HCT116 (cell line): ENCODE measurements around the gene FAM118B. TPM values are rescaled to one million over a fixed set of nuclear protein-coding genes. Genes with fewer than 3 reads are reported as not detected.

Source experiments
- ATAC-seq: fragments of 200-7000 bp; cut with Tn5 transposase; 2 replicates; pipeline ENCODE4 v1.9.1; 2020; ENCODE audit warnings: mild to moderate bottlenecking, moderate library complexity
- BruUV-seq: library from RNA; stranded (reverse); fragments of 400-500 nt; replicated peaks from 2 replicates; lab custom pipeline; 2021; lab: Mats Ljungman, UMichigan
- CTCF ChIA-PET: fragments of 300-600 bp; sonication (Branson Sonifier 250); formaldehyde crosslinking; loops from one replicate; lab custom pipeline; 2021; ENCODE audit warnings: antibody characterized with exemption; lab: Charles Lee
- POLR2A ChIA-PET: fragments of 300-600, 350-600 bp; sonication (Branson Sonifier 250); formaldehyde crosslinking; loops from one replicate; lab custom pipeline; 2021; ENCODE audit warnings: antibody characterized with exemption; lab: Charles Lee
- RAD21 ChIA-PET, 2 experiments: fragments of 300-600 bp; sonication (Branson Sonifier 250); formaldehyde crosslinking; loops; one replicate each; lab custom pipeline; 2023; ENCODE audit warnings: low total read pairs in 2 of 2; ENCODE audit not compliant: uncharacterized antibody in 2 of 2, unreplicated experiment in 2 of 2, low non-redundant PET in 1 of 2; lab: Charles Lee
- DNase-seq: peaks from one replicate; pipeline ENCODE4 v3.0.0-alpha.2; 2010; ENCODE audit warnings: low read depth, low spot score
- H2AFZ ChIP-seq: fragments of 200-600 bp; shearing (Covaris generic), sonication (generic); 2 replicates; pipeline ENCODE4 v1.6.1; 2017; ENCODE audit warnings: low read depth, mixed run types, mixed read lengths, antibody characterized with exemption, low read length; ENCODE audit not compliant: poor library complexity, severe bottlenecking
- H3K27ac ChIP-seq: 2 replicates; pipeline ENCODE4 v1.5.1; 2012; ENCODE audit warnings: low read depth, low read length
- H3K27me3 ChIP-seq: fragments of 200-600 bp; sonication (generic); 2 replicates; pipeline ENCODE4 v1.6.1; 2016; ENCODE audit warnings: mixed run types, low read length, mixed read lengths; ENCODE audit not compliant: insufficient read depth
- H3K36me3 ChIP-seq, 2 experiments: fragments of 200-500 bp in 1 of 2; fragments of 200-600 bp in 1 of 2; sonication (Bioruptor generic) in 1 of 2; sonication (generic) in 1 of 2; 2 replicates each; pipeline versions ENCODE4 v1.5.1 to v1.6.1; 2014 to 2016; ENCODE audit warnings: low read length in 2 of 2, inconsistent platforms in 1 of 2, mixed read lengths in 1 of 2, mixed run types in 1 of 2; ENCODE audit not compliant: insufficient read depth in 2 of 2, control insufficient read depth in 1 of 2
- H3K4me1 ChIP-seq, 2 experiments: fragments of 200-600 bp in 1 of 2; sonication (generic) in 1 of 2; 2 replicates each; pipeline versions ENCODE4 v1.5.1 to v1.6.1; 2012 to 2017; ENCODE audit warnings: low read length in 2 of 2, inconsistent platforms in 1 of 2, mild to moderate bottlenecking in 1 of 2, mixed read lengths in 1 of 2, mixed run types in 1 of 2, moderate library complexity in 1 of 2; ENCODE audit not compliant: insufficient read depth in 2 of 2, control insufficient read depth in 1 of 2
- H3K4me2 ChIP-seq: fragments of 200-600 bp; sonication (generic); 2 replicates; pipeline ENCODE4 v1.6.1; 2017; ENCODE audit warnings: mixed run types, low read length, mixed read lengths
- H3K4me3 ChIP-seq, 2 experiments: fragments of 200-600 bp in 1 of 2; sonication (generic) in 1 of 2; replicated peaks in 1 of 2; 2 replicates each; pipeline ENCODE4 v1.5.1; 2011 to 2016; ENCODE audit warnings: low read length in 2 of 2, control low read depth in 1 of 2, low read depth in 1 of 2, mild to moderate bottlenecking in 1 of 2, mixed read lengths in 1 of 2, mixed run types in 1 of 2
- H3K79me2 ChIP-seq: fragments of 200-600 bp; sonication (generic); 2 replicates; pipeline ENCODE4 v1.6.1; 2017; ENCODE audit warnings: mild to moderate bottlenecking, mixed run types, low read length, moderate library complexity, mixed read lengths; ENCODE audit not compliant: insufficient read depth
- H3K9ac ChIP-seq: fragments of 200-600 bp; sonication (generic); 2 replicates; pipeline ENCODE4 v1.6.1; 2016; ENCODE audit warnings: low read length, mixed read lengths
- H3K9me2 ChIP-seq: fragments of 200-600 bp; sonication (generic), shearing (Covaris generic); 2 replicates; pipeline ENCODE4 v1.6.1; 2017; ENCODE audit warnings: mixed run types, mild to moderate bottlenecking, moderate library complexity; ENCODE audit not compliant: insufficient read depth
- H3K9me3 ChIP-seq, 2 experiments: fragments of 200-500 bp in 1 of 2; fragments of 200-600 bp in 1 of 2; sonication (Bioruptor generic) in 1 of 2; sonication (generic) in 1 of 2; 2 replicates each; pipeline ENCODE4 v1.6.1; 2014 to 2017; ENCODE audit warnings: low read length in 2 of 2, mixed read lengths in 2 of 2, inconsistent platforms in 1 of 2, low read depth in 1 of 2, mild to moderate bottlenecking in 1 of 2, mixed run types in 1 of 2, moderate library complexity in 1 of 2; ENCODE audit not compliant: control insufficient read depth in 1 of 2, insufficient read depth in 1 of 2
- H4K20me1 ChIP-seq: fragments of 200-600 bp; sonication (generic), shearing (Covaris generic); 2 replicates; pipeline ENCODE4 v1.6.1; 2017; ENCODE audit warnings: mixed run types, mild to moderate bottlenecking, moderate library complexity; ENCODE audit not compliant: insufficient read depth
- CTCF ChIP-seq, 3 experiments: fragments of 200-600 bp in 1 of 3; sonication (generic) in 1 of 3; IDR thresholded peaks in 2 of 3; conservative IDR thresholded peaks in 1 of 3; 2 replicates each; pipeline ENCODE4 v1.5.1; 2012 to 2017; ENCODE audit warnings: low read depth in 2 of 3, low read length in 2 of 3, antibody characterized with exemption in 1 of 3, borderline replicate concordance in 1 of 3, control low read depth in 1 of 3, mild to moderate bottlenecking in 1 of 3, mixed read lengths in 1 of 3, mixed run types in 1 of 3, moderate library complexity in 1 of 3; ENCODE audit not compliant: insufficient read depth in 1 of 3
- RAD21 ChIP-seq: IDR thresholded peaks from 2 replicates; pipeline ENCODE4 v1.6.1; 2012; ENCODE audit warnings: low read depth, mild to moderate bottlenecking
- REST ChIP-seq: IDR thresholded peaks from 2 replicates; pipeline ENCODE4 v1.6.1; 2012; ENCODE audit warnings: low read depth
- intact Hi-C: fragments of 100-400 bp; cut with micrococcal nuclease; formaldehyde crosslinking; loops from 2 replicates; pipeline ENCODE4 v1.10.0; 2022
- total RNA-seq: library from RNA; stranded (reverse); gene quantifications from one replicate; pipeline ENCODE4 v1.2.1, GENCODE V29; 2021; ENCODE audit not compliant: unreplicated experiment

Gene FAM118B
- total RNA-seq, 1 experiment from 2014 or later = 12.8 TPM

- BruUV-seq = no TSS peak
These were observed 98.8 kb downstream of the FAM118B start for GRCh38 chr11:126310200-126310991.

More at GRCh38 chr11:126310200-126310991, 98.8 kb downstream of the FAM118B start:
- peaks cover 0 to 3% of the 10 kb centered on the region in 2 experiments; a peak in 3 of 4 replicates for H3K4me1 ChIP-seq
- RAD21 ChIA-PET = interaction anchor here (0.6 to 1.3 kb wide), 4 partner anchors 95 to 170 kb away, joined by 3 to 10 read pairs (median 6); no protein-coding TSS in a partner anchor
- H2AFZ ChIP-seq = no peak overlapping the region
- H3K4me3 ChIP-seq = no peak overlapping the region
- H3K36me3 ChIP-seq = no peaks in the 10 kb centered on the region
- H3K9me2 ChIP-seq = no peaks in the 10 kb centered on the region
- CTCF ChIA-PET = interaction anchor here (0.8 to 5.9 kb wide), 9 partner anchors 9 to 297 kb away, joined by 3 to 74 read pairs (median 4); no protein-coding TSS in a partner anchor
- no peak overlapping the region for H3K4me2 ChIP-seq
- TF ChIP-seq RAD21 = peak; percentile 96
- TF ChIP-seq REST = no peak
- TF ChIP-seq CTCF (IDR thresholded peaks at IDR 0.05 in 2 of 3, conservative IDR thresholded peaks at IDR 0.05 in 1 of 3; ENCODE audit: borderline replicate concordance in 1 of 3, insufficient read depth in 1 of 3, low read depth in 2 of 3, low read length in 2 of 3) = peak; percentile 75 to 88 (median 85)
- H3K9me3 ChIP-seq = no peaks in the 10 kb centered on the region
- DNase-seq (peak; percentile 42), ATAC-seq (peak; percentile 93)
- no peaks in the 10 kb centered on the region for H4K20me1 ChIP-seq
- POLR2A ChIA-PET = interaction anchor here (1.0 kb wide), 1 partner anchor 9 kb away, joined by 3 read pairs; no protein-coding TSS in a partner anchor
- intact Hi-C loops = loop anchor here (1.0 to 10.0 kb wide), 4 partner anchors 82 to 680 kb away; no protein-coding TSS in a partner anchor
- no peak overlapping the region for H3K27ac ChIP-seq
- H3K79me2 ChIP-seq = no peaks in the 10 kb centered on the region
- H3K27me3 ChIP-seq = no peaks in the 10 kb centered on the region
- H3K9ac ChIP-seq = no peak overlapping the region
